ENCODE data around the gene CSMD2.

The CSMD2 gene

GRCh38 chr1:33684396-33685179 lies 480.4 kb downstream of the CSMD2 start:
- DNase-seq (ENCODE audit: low read depth in 2 of 2): no peak

DNA sequence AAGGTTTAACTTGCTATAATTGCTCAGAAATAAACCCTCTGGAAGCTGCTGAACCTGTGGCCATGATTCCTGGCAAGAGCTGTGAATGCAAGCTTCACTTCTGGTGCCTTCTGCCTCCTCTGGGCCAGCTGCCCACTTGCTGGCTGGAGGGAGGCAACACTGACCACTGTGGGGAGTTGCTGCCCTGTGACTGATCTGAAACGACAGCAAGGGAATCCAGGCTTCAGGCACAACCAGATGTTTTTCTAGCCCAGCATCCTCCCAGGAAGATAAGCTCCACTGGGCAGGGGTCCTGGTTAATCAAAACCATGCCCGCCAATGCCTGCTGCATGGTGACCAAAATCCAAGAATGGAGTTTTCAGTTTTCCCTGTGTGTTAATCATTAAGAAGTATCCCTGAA lies 481.1 kb downstream of the CSMD2 start:
- DNase-seq (ENCODE audit: low read depth in 2 of 2): no peak

- no peak for DNase-seq (ENCODE audit: low read depth in 2 of 2)
Observed at GRCh38 chr1:33682371-33682770, 482.7 kb downstream of the CSMD2 start.

DNA sequence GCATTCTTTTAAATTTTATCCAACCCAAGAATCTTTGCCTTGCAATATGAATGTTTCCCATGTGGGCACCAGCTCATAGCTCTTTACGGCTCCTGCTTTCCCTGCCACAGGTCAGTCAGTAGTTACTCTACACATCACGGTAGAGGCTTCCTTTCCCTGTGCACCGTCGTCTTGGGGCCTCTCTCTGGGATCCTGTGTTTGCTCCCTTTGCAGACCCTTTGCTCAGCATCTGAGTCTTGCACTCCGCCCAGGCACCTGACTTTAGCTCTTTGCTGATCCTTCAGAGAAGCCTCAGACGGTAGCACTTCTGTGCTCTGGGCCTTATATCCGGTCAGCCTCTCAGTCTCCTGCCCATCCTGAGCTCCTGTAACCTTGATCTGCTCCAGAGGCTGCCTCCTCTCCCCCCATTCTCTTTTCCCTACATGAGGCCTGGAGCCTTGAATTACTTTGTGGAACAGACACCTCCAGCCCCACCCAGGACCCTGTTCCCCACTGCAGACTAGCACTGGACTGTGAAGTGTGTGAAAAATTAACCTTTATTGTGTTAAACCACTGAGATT lies 484.7 kb downstream of the CSMD2 start:
- no peak for DNase-seq (ENCODE audit: low read depth in 2 of 2)

- no peak for DNase-seq (ENCODE audit: low read depth in 2 of 2)
Observed at GRCh38 chr1:33670567-33670966, 494.5 kb downstream of the CSMD2 start.

GRCh38 chr1:33668695-33669094 lies 496.3 kb downstream of the CSMD2 start:
- DNase-seq (ENCODE audit: low read depth in 2 of 2): no peak

DNA sequence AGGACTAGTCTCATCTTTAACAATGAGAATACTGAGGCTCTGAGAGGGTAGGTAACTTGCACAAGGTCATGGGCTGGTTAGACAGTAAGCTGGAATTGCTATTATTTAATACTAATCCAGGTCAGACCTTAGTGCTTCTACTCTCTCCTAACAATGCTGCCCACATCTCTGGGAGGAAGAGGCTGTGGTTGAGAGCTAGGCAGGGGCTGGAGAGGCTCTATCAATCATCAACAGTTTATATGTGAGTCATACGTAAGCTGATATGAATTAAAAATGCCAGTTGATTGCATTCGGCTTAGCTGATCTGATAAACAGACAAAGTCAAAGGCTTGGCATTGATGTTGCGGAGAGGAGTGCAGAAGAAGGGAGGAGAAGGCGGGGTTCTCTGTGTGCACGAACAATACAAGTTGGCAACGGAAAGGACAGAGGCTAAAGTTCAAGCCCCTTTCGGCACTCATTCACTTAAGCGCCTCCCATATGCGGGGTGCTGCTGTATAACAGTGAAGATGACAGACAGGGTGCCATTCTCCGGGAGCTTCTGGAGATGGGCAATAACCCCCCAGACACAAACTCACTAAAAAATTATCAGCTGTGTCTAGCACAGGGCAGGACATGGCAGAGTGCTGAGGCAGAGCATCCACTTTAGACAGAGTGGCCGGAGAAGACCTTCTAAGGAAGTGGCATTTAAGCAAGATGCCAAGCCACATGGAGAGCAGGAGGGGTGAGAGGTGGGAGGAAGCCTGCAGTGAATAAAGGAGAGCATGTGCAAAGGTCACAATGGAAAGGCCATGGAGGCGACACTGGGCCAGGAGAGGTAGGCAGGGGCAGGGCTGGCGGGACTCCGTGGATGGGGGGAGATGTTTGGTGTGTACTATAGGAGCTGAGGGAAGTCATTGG lies 497.4 kb downstream of the CSMD2 start:
- DNase-seq (ENCODE audit: low read depth in 2 of 2): no peak

DNA sequence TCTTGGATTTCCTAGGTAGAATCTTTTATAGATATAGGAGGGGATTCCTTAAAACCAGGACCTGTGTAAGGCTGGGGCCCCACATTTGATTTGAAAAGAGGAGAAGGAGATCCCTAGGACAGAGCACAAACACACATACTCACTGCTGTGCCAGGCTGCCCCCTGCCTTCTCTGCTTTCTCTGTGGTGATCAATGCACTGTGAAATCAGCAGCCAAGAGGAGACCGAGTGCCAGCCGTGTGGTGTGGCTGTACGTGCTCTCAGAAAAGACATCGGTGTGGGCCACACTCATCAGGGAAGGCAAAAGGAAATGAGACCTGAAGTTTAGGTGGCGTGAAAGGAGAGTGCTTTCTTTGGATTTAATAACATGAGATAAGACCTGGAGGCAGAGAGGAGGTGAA lies 498.4 kb downstream of the CSMD2 start:
- no peak for DNase-seq (ENCODE audit: low read depth in 2 of 2)

- DNase-seq (ENCODE audit: low read depth in 2 of 2): no peak
Observed at GRCh38 chr1:33661811-33662454, 503.1 kb downstream of the CSMD2 start.

DNA sequence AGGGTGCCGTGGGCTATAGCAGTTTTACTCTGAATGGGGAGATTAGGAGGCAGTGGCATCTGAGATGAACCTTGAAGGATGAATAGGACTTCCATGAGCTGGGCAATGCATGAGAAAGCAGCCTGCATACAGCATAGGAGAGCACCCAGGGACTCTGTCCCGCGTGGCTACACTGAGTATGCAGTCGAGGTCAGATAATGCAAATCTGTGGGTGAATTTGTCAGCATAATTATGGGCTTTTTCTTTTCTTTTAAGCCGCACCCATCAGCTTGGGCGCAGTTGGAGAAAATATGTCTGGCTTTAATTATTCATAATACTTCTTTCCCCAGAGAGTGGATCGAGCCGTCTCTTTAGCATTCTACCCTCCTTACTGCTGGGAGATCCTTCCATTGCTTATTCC lies 504.1 kb downstream of the CSMD2 start:
- no peak for DNase-seq (ENCODE audit: low read depth in 2 of 2)

DNA sequence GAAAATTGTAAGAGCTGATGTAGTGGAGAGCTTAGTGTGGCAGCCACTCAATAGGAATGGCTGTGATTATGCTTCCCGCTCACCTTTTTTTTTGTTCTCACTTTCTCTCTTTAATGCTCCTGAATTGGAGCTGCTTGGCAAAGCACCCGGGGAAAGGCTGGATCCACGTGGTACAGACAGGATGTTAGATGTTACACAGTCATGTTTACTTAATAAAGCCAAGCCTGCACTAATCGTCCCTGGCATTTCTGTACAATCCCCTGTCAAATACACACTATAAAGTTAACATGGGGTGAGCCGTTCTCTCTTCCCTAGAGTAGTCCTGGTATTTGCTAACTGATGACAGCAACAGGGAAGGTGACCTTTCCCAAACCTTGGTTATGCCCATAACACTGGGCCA lies 504.8 kb downstream of the CSMD2 start:
- DNase-seq (ENCODE audit: low read depth in 2 of 2): no peak

DNA sequence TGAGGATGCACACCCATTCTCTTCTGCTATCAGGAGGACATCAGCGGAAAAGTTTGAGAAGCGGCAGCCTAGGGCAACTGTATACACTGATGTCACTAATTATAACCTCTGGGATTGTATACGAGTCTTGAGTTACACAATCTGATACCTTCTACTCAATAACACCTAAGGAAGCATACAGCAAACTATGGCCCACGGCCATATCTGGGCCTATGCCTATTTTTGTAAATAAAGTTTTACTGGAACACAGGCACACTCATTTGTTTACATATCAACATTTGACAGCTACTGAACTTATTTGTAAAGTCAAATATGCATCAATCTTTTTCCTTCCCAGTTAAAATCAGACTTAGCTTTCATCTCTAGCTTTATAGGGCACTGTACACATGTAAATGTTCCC lies 505.4 kb downstream of the CSMD2 start:
- no peak for DNase-seq (ENCODE audit: low read depth in 2 of 2)

- no peak for DNase-seq (ENCODE audit: low read depth in 2 of 2)
Observed at GRCh38 chr1:33657833-33658232, 507.2 kb downstream of the CSMD2 start.

DNA sequence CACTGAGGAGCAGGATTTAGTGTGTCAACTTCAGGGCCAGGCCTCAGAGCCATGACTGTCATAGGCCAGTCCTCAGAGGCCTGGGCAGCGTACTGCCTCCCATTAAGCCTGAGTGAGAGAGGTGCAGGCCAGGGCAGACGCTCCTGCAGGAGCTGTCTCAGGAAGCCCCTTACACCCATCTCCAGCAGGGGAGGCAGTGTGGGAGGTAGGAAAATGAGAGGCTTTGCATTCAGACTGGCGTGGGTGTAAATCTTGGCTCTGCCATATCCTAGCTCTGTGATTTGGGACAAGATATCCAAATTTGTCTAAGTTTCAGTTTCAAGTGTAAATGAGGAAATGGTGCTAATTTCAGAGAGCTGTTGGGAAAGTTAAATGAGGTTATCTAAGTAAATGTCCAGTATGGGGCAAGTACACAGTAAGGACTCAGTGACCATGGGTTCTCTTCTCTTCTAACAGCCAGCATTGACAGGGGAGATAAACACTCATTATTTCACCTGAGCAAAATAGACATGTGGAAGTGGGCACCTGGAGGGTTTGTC lies 508.5 kb downstream of the CSMD2 start:
- DNase-seq (ENCODE audit: low read depth in 2 of 2): no peak

DNA sequence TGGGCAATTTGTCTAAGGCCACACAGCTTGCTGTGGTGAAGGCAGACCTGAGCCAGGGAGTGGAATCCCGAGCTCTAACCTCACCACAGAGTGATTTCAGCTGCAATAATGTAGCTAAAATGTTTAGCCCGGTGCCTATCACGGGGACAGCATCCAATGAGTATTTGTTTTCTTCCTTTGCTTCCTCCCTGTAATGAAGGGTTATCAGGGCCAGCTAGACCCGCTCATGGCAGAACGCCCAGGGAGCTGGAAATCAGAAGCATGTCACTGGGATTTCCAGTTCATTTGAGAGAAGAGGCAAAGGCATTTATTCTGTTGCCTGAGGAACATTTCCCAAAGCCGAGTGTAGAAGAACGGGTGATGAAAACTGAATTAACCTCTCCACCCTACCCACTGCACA lies 509.5 kb downstream of the CSMD2 start:
- DNase-seq (ENCODE audit: low read depth in 2 of 2): no peak

- no peak for DNase-seq (ENCODE audit: low read depth in 2 of 2)
Observed at GRCh38 chr1:33654267-33654834, 510.7 kb downstream of the CSMD2 start.

GRCh38 chr1:33653226-33653625 lies 511.8 kb downstream of the CSMD2 start:
- DNase-seq (ENCODE audit: low read depth in 2 of 2): no peak

GRCh38 chr1:33650708-33651107 lies 514.3 kb downstream of the CSMD2 start:
- DNase-seq (ENCODE audit: low read depth in 2 of 2): no peak

DNA sequence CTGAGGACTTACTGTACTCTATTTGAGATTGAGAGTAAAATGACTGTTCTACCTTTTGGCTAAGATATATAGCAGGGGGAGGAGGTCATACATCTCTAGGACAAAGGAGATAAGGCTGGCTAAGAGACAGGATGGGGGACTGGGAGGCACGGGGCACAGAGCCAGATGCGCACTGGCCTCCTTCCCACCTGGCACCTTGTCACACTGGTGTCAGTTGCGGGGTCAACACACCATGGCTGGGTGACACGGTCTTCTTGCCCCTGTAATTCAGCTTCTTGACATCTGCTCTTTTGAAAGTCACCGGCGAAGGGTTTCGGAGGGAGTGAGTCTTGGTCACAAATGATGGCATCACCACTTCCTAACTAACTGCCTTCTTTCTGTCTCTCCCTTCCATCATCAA lies 515.3 kb downstream of the CSMD2 start:
- no peak for DNase-seq (ENCODE audit: low read depth in 2 of 2)

GRCh38 chr1:33643216-33643615 lies 521.8 kb downstream of the CSMD2 start:
- no peak for DNase-seq (ENCODE audit: low read depth in 2 of 2)

- DNase-seq (ENCODE audit: low read depth in 2 of 2): no peak
Observed at GRCh38 chr1:33641104-33641830, 523.8 kb downstream of the CSMD2 start.
